HepG2 (cell line): ENCODE results near the gene UGT8. TPM values are rescaled to one million over a fixed set of nuclear protein-coding genes. Genes with fewer than 3 reads are reported as not detected.

Experiments
- ATAC-seq: fragments of 200-7000 bp; cut with Tn5 transposase; 3 replicates; pipeline ENCODE4 v1.9.1; 2020; ENCODE audit warnings: mild to moderate bottlenecking, moderate library complexity
- BruUV-seq: library from RNA; stranded (reverse); fragments of 400-500 nt; replicated peaks from 2 replicates; lab custom pipeline; 2021; lab: Mats Ljungman, UMichigan
- CTCF ChIA-PET: fragments of 300-600 bp; formaldehyde crosslinking; extraction: SDS; loops from one replicate; lab custom pipeline; 2021; ENCODE audit warnings: low total read pairs, inconsistent platforms, low intra/inter-chr PET ratio; lab: Yijun Ruan, JAX
- POLR2A ChIA-PET: fragments of 350-600 bp; sonication (Branson Sonifier 250); formaldehyde crosslinking; loops from one replicate; lab custom pipeline; 2020; ENCODE audit warnings: antibody characterized with exemption, inconsistent platforms; lab: Yijun Ruan, JAX
- DNase-seq: peaks from one replicate; pipeline ENCODE4 v3.0.0-alpha.2; 2015; ENCODE audit warnings: low spot score
- FAIRE-seq: peaks from 3 replicates; lab custom pipeline; 2011; peaks lifted over from hg19 to GRCh38; lab: Jason Lieb, UNC
- H2AFZ ChIP-seq: one replicate; pipeline ENCODE4 v1.6.1; 2011; ENCODE audit warnings: low read length, inconsistent platforms
- H3K27ac ChIP-seq: fragments of 300-600 bp; 3 replicates; pipeline ENCODE4 v1.8.0; 2011; ENCODE audit warnings: mixed run types, mild to moderate bottlenecking, mixed read lengths, low read length, inconsistent platforms; ENCODE audit not compliant: insufficient read depth; ENCODE audit errors: extremely low read length
- H3K27me3 ChIP-seq, 2 experiments: fragments of 200-600 bp in 1 of 2; 2 replicates in 1 of 2; 3 replicates in 1 of 2; pipeline versions ENCODE4 v1.6.0 to v1.8.0; 2011; ENCODE audit warnings: low read length in 2 of 2, mild to moderate bottlenecking in 2 of 2, moderate library complexity in 2 of 2, inconsistent platforms in 1 of 2; ENCODE audit not compliant: insufficient read depth in 2 of 2, control insufficient read depth in 1 of 2
- H3K36me3 ChIP-seq, 2 experiments: fragments of 200-600 bp in 1 of 2; replicated peaks in 1 of 2; 2 replicates in 1 of 2; 3 replicates in 1 of 2; pipeline versions ENCODE4 v1.5.1 to v1.8.0; 2011; ENCODE audit warnings: low read length in 2 of 2, inconsistent platforms in 1 of 2; ENCODE audit not compliant: insufficient read depth in 2 of 2, control insufficient read depth in 1 of 2
- H3K4me1 ChIP-seq: 2 replicates; pipeline ENCODE4 v1.5.1; 2012; ENCODE audit warnings: low read length, inconsistent platforms; ENCODE audit not compliant: insufficient read depth
- H3K4me2 ChIP-seq: 2 replicates; pipeline ENCODE4 v1.6.0; 2011; ENCODE audit warnings: low read depth, low read length, inconsistent platforms
- H3K4me3 ChIP-seq, 3 experiments: fragments of 200-600 bp in 1 of 3; sonication (generic), shearing (Covaris generic) in 1 of 3; replicated peaks in 1 of 3; 2 replicates each; pipeline ENCODE4 v1.5.1; 2011 to 2016; ENCODE audit warnings: low read length in 3 of 3, inconsistent platforms in 2 of 3, low read depth in 2 of 3, mild to moderate bottlenecking in 2 of 3, control low read depth in 1 of 3, mixed read lengths in 1 of 3; ENCODE audit not compliant: insufficient read depth in 1 of 3
- H3K79me2 ChIP-seq: one replicate; pipeline ENCODE4 v1.6.1; 2011; ENCODE audit warnings: low read length, inconsistent platforms; ENCODE audit not compliant: insufficient read depth
- H3K9ac ChIP-seq: 2 replicates; pipeline ENCODE4 v1.6.0; 2011; ENCODE audit warnings: mild to moderate bottlenecking, low read depth, low read length, inconsistent platforms; ENCODE audit not compliant: insufficient read depth
- H3K9me3 ChIP-seq: 2 replicates; pipeline ENCODE4 v1.5.1; 2012; ENCODE audit warnings: mild to moderate bottlenecking, low read length
- H4K20me1 ChIP-seq: 2 replicates; pipeline ENCODE4 v1.6.0; 2011; ENCODE audit warnings: inconsistent platforms, mild to moderate bottlenecking, low read length, moderate library complexity; ENCODE audit not compliant: insufficient read depth
- FOXM1 ChIP-seq: sonication (generic); formaldehyde crosslinking; IDR thresholded peaks from 2 replicates; pipeline ENCODE4 v1.5.0; 2020; ENCODE audit warnings: missing genetic modification reagents
- HIC2 ChIP-seq: sonication (generic); formaldehyde crosslinking; IDR thresholded peaks from 2 replicates; pipeline ENCODE4 v1.9.0; 2022; ENCODE audit warnings: low read depth, missing genetic modification reagents
- HNF4G ChIP-seq, 2 experiments: sonication (generic) in 1 of 2; formaldehyde crosslinking in 1 of 2; IDR thresholded peaks; 2 replicates each; pipeline versions ENCODE4 v1.4.0 to v1.6.1; 2011 to 2020; ENCODE audit warnings: borderline replicate concordance in 2 of 2, low read depth in 2 of 2, mild to moderate bottlenecking in 2 of 2, low read length in 1 of 2, missing genetic modification reagents in 1 of 2, moderate library complexity in 1 of 2
- KMT2B ChIP-seq: IDR thresholded peaks from 2 replicates; pipeline ENCODE4 v1.6.1; 2016; ENCODE audit warnings: missing genetic modification reagents, missing compliant biosample characterization
- MAFF ChIP-seq: IDR thresholded peaks from 2 replicates; pipeline ENCODE4 v1.6.1; 2011; ENCODE audit warnings: low read depth, low read length, improper control_type of control experiment
- MATR3 ChIP-seq: sonication (generic); formaldehyde crosslinking; IDR thresholded peaks from 2 replicates; pipeline ENCODE4 v1.4.0; 2020; ENCODE audit warnings: missing genetic modification reagents
- NFE2L1 ChIP-seq: sonication (generic); formaldehyde crosslinking; IDR thresholded peaks from 2 replicates; pipeline ENCODE4 v1.4.0; 2020; ENCODE audit warnings: missing genetic modification reagents, mild to moderate bottlenecking, borderline replicate concordance
- NFKBIZ ChIP-seq: IDR thresholded peaks from 2 replicates; pipeline ENCODE4 v1.6.1; 2018; ENCODE audit warnings: missing genetic modification reagents, missing compliant biosample characterization
- NFYB ChIP-seq: sonication (generic); formaldehyde crosslinking; IDR thresholded peaks from 2 replicates; pipeline ENCODE4 v1.4.0; 2020; ENCODE audit warnings: missing genetic modification reagents
- SOX5 ChIP-seq: IDR thresholded peaks from 2 replicates; pipeline ENCODE4 v1.6.1; 2016; ENCODE audit warnings: borderline replicate concordance
- TSC22D2 ChIP-seq: sonication (generic); formaldehyde crosslinking; IDR thresholded peaks from 2 replicates; pipeline ENCODE4 v1.5.1; 2020; ENCODE audit warnings: missing genetic modification reagents, mild to moderate bottlenecking, borderline replicate concordance
- ZBTB1 ChIP-seq: sonication (generic); formaldehyde crosslinking; IDR thresholded peaks from 2 replicates; pipeline ENCODE4 v1.4.0; 2020; ENCODE audit warnings: missing genetic modification reagents, borderline replicate concordance
- ZKSCAN5 ChIP-seq: sonication (generic); formaldehyde crosslinking; IDR thresholded peaks from 2 replicates; pipeline ENCODE4 v1.5.1; 2020; ENCODE audit warnings: mild to moderate bottlenecking, missing genetic modification reagents
- ZNF160 ChIP-seq: sonication (generic); formaldehyde crosslinking; IDR thresholded peaks from 2 replicates; pipeline ENCODE4 v1.8.0; 2022; ENCODE audit warnings: mild to moderate bottlenecking, inconsistent platforms, missing genetic modification reagents
- ZSCAN21 ChIP-seq: sonication (generic); formaldehyde crosslinking; IDR thresholded peaks from 2 replicates; pipeline ENCODE4 v1.8.0; 2022; ENCODE audit warnings: mild to moderate bottlenecking, missing genetic modification reagents, moderate library complexity, borderline replicate concordance
- in situ Hi-C: cut with HindIII; loops from 2 replicates; pipeline ENCODE4 v1.10.0; 2017; ENCODE audit warnings: low pct_unique_long_range_greater_than_20kb; ENCODE audit not compliant: extremely low pct_ligation_motif_present
- intact Hi-C: fragments of 100-400 bp; cut with micrococcal nuclease; formaldehyde crosslinking; loops from one replicate; pipeline ENCODE4 v1.10.0; 2022; ENCODE audit not compliant: unreplicated experiment
- polyA plus RNA-seq, 8 experiments: library from polyadenylated mRNA; depleted of rRNA in 3 of 8; stranded (reverse) in 7 of 8; unstranded in 1 of 8; fragments of >200 nt; fragmentation: Illumina TruSeq in 4 of 8; extraction: Trizol in 4 of 8; gene quantifications; 2 replicates each; pipeline versions ENCODE4 v1.2.1 to v1.2.3, GENCODE V29; 2011 to 2016; ENCODE audit warnings: low read depth in 4 of 8, missing spikeins in 1 of 8, mixed read lengths in 1 of 8; ENCODE audit not compliant: insufficient read depth in 1 of 8
- total RNA-seq, 5 experiments: library from RNA; depleted of rRNA; stranded (reverse); fragments of >200 nt; fragmentation: Illumina TruSeq; extraction: Trizol; gene quantifications; 2 replicates each; pipeline ENCODE4 v1.2.3, GENCODE V29; 2016; ENCODE audit warnings: low read depth in 1 of 5
- TF ChIP-seq, protein P1 (sequence below): sonication (generic); formaldehyde crosslinking; IDR thresholded peaks from 2 replicates; pipeline ENCODE4 v1.4.0; 2020; ENCODE audit warnings: missing genetic modification reagents, mild to moderate bottlenecking, borderline replicate concordance
- TF ChIP-seq, protein P2 (sequence below): sonication (generic); formaldehyde crosslinking; IDR thresholded peaks from 2 replicates; pipeline ENCODE4 v1.5.1; 2020; ENCODE audit warnings: missing genetic modification reagents, mild to moderate bottlenecking, borderline replicate concordance
- TF ChIP-seq, protein P3 (sequence below): sonication (generic); formaldehyde crosslinking; IDR thresholded peaks from 2 replicates; pipeline ENCODE4 v1.8.0; 2022; ENCODE audit warnings: missing genetic modification reagents, mild to moderate bottlenecking, moderate library complexity, borderline replicate concordance

The UGT8 gene
- total and polyA plus RNA-seq, 2 of the 13 experiments (the other 11 are each of a cell fraction or from before 2014, with no cell fraction given): not detected

DNA sequence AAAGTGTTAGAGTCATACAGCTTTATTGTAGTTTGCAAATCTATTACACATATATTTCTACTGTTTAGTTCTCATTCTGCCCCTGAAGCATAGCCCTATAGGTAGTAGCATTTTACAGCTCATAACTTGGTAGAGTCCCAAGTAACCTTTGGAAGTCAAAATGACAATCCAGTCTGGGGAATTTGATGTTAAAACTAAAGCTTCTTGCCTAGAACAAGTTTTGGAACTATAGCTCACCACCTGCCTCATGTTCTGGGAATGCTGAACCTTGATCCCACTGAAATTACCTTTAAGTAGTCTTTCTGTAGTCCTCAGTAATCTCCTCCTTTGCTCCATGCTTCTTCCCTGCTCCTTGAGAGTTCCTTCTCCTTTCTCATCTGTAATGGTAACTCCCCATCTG, 8.4 kb downstream of the UGT8 start:
- Histone ChIP-seq H3K9ac (no peak overlapping the region), H2AFZ (no peak overlapping the region), H3K9me3 (no peaks in the 10 kb centered on the region), H3K36me3 (no peaks in the 10 kb centered on the region), H3K79me2 (no peaks in the 10 kb centered on the region), H3K27me3 (no peaks in the 10 kb centered on the region), H3K4me2 (no peak overlapping the region), H3K4me1 (no peaks in the 10 kb centered on the region), H3K27ac (no peak overlapping the region), H4K20me1 (no peaks in the 10 kb centered on the region), H3K4me3 (no peak overlapping the region)
- intact Hi-C loops: no loop called here
- DNase-seq (no peak), ATAC-seq (no peak), FAIRE-seq (no peak)
- BruUV-seq: no TSS peak
- ChIA-PET CTCF (no interaction called here), POLR2A (no interaction called here)
- in situ Hi-C loops: no loop called here
- TF ChIP-seq ZNF160 (CRISPR knock-in tag) (no peak), ZSCAN21 (CRISPR knock-in tag) (no peak), TSC22D2 (CRISPR knock-in tag) (no peak), ZBTB1 (no peak), KMT2B (CRISPR knock-in tag) (no peak), HNF4G (IDR thresholded peaks at IDR 0.05; ENCODE audit: borderline replicate concordance, low read depth, low read length) (no peak), HNF4G (CRISPR knock-in tag; IDR thresholded peaks at IDR 0.05; ENCODE audit: borderline replicate concordance, low read depth) (no peak), MAFF (no peak), NFYB (no peak), ZKSCAN5 (CRISPR knock-in tag) (no peak), MATR3 (CRISPR knock-in tag) (no peak), HIC2 (CRISPR knock-in tag) (no peak), SOX5 (CRISPR knock-in tag) (no peak), NFKBIZ (no peak), FOXM1 (CRISPR knock-in tag) (no peak), NFE2L1 (CRISPR knock-in tag) (no peak)
- TF ChIP-seq, protein P1, sequence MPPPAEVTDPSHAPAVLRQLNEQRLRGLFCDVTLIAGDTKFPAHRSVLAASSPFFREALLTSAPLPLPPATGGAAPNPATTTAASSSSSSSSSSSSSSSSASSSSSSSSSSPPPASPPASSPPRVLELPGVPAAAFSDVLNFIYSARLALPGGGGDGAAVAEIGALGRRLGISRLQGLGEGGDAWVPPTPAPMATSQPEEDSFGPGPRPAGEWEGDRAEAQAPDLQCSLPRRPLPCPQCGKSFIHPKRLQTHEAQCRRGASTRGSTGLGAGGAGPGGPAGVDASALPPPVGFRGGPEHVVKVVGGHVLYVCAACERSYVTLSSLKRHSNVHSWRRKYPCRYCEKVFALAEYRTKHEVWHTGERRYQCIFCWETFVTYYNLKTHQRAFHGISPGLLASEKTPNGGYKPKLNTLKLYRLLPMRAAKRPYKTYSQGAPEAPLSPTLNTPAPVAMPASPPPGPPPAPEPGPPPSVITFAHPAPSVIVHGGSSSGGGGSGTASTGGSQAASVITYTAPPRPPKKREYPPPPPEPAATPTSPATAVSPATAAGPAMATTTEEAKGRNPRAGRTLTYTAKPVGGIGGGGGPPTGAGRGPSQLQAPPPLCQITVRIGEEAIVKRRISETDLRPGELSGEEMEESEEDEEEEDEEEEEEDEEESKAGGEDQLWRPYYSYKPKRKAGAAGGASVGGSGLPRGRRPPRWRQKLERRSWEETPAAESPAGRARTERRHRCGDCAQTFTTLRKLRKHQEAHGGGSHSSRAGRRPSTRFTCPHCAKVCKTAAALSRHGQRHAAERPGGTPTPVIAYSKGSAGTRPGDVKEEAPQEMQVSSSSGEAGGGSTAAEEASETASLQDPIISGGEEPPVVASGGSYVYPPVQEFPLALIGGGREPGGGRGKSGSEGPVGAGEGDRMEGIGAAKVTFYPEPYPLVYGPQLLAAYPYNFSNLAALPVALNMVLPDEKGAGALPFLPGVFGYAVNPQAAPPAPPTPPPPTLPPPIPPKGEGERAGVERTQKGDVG (CRISPR knock-in tag): no peak
- TF ChIP-seq, protein P2, sequence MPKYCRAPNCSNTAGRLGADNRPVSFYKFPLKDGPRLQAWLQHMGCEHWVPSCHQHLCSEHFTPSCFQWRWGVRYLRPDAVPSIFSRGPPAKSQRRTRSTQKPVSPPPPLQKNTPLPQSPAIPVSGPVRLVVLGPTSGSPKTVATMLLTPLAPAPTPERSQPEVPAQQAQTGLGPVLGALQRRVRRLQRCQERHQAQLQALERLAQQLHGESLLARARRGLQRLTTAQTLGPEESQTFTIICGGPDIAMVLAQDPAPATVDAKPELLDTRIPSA: no peak
- TF ChIP-seq, protein P3, sequence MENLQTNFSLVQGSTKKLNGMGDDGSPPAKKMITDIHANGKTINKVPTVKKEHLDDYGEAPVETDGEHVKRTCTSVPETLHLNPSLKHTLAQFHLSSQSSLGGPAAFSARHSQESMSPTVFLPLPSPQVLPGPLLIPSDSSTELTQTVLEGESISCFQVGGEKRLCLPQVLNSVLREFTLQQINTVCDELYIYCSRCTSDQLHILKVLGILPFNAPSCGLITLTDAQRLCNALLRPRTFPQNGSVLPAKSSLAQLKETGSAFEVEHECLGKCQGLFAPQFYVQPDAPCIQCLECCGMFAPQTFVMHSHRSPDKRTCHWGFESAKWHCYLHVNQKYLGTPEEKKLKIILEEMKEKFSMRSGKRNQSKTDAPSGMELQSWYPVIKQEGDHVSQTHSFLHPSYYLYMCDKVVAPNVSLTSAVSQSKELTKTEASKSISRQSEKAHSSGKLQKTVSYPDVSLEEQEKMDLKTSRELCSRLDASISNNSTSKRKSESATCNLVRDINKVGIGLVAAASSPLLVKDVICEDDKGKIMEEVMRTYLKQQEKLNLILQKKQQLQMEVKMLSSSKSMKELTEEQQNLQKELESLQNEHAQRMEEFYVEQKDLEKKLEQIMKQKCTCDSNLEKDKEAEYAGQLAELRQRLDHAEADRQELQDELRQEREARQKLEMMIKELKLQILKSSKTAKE (CRISPR knock-in tag): no peak
